ENCODE results near the gene EDC3.
"Not testable (repeated sequence)": the region's sequence is repeated elsewhere in the genome, so short reads cannot be mapped to it uniquely, and the experiment has no call there.

The EDC3 gene

DNA sequence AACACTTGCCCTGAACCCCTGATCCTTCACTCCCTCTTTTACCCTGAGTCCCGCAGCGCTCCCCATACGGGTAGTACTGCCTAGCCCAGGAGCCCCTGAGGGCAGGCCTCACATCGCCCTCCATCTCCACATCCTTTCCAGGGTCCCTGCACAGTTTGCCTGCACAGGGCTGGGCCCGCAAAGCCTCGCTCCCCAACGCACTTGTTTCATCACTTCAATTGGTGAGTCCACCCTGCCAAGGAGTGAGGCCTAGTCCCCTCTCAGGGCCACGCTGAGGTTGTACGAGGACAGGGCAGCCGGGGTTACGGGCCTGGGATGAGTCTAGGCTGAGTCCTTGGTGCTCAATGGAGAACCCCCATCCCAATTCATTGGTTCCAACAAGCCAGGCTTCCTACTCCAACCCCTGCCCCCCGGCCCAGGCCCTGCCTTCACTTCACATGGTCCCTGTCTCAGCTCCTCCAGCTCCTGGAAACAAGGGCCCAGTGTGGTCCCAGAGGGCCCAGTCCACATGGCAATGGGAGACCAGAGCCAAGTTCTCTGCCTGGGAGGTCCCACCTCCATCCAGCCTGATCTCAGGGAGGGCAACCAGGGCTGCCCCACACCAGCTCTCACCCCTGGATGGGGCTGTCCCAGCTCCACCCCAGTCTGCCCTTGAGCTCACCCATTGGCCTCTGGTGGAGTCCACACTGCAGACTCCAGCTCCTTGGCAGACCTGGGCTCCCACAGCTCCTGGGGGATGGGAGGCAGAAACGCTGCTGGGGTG lies 92.6 kb downstream of the EDC3 start:
- TF ChIP-seq, protein P1, sequence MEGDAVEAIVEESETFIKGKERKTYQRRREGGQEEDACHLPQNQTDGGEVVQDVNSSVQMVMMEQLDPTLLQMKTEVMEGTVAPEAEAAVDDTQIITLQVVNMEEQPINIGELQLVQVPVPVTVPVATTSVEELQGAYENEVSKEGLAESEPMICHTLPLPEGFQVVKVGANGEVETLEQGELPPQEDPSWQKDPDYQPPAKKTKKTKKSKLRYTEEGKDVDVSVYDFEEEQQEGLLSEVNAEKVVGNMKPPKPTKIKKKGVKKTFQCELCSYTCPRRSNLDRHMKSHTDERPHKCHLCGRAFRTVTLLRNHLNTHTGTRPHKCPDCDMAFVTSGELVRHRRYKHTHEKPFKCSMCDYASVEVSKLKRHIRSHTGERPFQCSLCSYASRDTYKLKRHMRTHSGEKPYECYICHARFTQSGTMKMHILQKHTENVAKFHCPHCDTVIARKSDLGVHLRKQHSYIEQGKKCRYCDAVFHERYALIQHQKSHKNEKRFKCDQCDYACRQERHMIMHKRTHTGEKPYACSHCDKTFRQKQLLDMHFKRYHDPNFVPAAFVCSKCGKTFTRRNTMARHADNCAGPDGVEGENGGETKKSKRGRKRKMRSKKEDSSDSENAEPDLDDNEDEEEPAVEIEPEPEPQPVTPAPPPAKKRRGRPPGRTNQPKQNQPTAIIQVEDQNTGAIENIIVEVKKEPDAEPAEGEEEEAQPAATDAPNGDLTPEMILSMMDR (IDR thresholded peaks at IDR 0.05; ENCODE audit: low read length, missing control alignments), result no peak
- no peak overlapping the region for H3K4me3 ChIP-seq (replicated peaks; ENCODE audit: low read depth, low read length)
- no peak for DNase-seq (ENCODE audit: low read depth)

DNA sequence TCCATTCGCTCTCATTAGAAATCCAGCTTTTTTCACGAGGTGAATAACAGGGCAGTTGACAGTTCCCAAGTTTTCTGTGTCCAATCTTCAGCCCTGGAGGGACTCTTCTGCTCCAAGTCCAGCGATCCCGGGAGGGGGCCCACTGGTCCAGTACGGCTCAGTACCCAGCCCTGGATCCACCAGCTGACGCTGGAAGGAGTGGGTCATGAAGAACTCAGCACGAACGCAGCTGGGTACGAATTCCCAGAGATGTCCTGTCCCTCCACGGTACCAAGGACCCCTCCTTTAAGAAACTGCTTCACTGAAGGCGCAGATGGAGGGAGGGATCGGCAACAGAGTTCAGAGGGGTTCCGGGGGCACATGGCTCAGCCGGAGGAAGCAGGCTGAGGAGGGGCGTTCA lies 96.7 kb downstream of the EDC3 start:
- peak overlapping the region; percentile 73 for H3K4me3 ChIP-seq (replicated peaks; ENCODE audit: low read depth, low read length)
- DNase-seq (ENCODE audit: low read depth), result no peak
- TF ChIP-seq, protein P1 (IDR thresholded peaks at IDR 0.05; ENCODE audit: low read length, missing control alignments), result no peak

- TF ChIP-seq, protein P1 (IDR thresholded peaks at IDR 0.05; ENCODE audit: low read length, missing control alignments), result no peak
Observed at GRCh38 chr15:74598126-74598842, 97.5 kb downstream of the EDC3 start.

DNA sequence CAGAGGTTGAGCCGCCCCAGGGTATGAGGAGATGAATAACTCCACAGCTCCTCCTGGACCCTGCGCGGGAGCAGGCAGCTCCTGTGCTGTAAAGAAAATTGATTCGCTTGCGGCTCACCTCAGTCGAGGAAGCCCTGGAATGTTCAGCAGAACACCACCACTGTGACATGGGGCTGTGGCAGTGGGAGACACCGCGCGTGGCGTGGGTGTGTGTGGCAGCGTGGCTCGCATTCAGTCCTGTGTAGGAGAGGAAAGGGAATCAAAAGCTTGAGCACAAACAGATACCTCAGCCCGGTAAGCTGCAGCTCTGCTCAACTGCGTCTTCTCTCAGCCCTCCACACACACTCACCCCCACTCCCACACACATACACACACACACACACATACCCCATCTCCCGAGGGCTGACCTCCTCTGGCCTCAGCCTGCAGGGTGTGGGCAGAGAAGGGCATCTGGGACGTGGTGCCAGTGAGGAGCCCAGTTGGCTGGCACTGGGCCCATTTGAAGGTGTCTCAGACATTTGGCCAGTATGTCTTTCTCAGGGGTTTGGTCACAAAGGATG lies 98.6 kb downstream of the EDC3 start:
- DNase-seq (ENCODE audit: low read depth), result not testable (repeated sequence)

More at GRCh38 chr15:74598126-74598842, 97.5 kb downstream of the EDC3 start:
- DNase-seq (ENCODE audit: low read depth), result peak; percentile 83
- H3K4me3 ChIP-seq (replicated peaks; ENCODE audit: low read depth, low read length), result peak overlapping the region; percentile 73

DNA sequence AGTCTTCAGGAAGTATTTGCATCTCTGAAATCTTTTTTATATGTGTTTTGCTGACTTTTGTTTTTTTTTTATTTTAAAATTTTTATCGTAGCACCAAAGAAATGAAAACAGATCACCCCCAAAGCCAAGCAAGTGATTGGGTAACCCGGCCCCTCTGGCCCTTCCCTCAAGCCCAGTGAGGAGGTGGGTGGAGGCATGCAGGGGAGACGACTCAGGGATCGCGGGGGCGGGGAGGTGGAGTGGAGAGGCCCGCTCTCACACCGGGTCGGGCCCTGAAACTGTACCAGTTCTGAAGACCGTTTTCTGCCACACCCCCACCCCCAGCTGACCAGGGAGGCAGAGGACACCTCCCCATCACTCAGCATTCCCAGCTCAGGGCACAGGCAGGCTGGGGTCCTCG lies 99.1 kb downstream of the EDC3 start:
- not testable (repeated sequence) for H3K4me3 ChIP-seq (replicated peaks; ENCODE audit: low read depth, low read length)

More for the DNA sequence above, 98.6 kb downstream of the EDC3 start:
- H3K4me3 ChIP-seq (replicated peaks; ENCODE audit: low read depth, low read length), result not testable (repeated sequence)

GRCh38 chr15:74595271-74595670 lies 100.6 kb downstream of the EDC3 start:
- no peak overlapping the region for H3K4me3 ChIP-seq (replicated peaks; ENCODE audit: low read depth, low read length)
- TF ChIP-seq, protein P1 (IDR thresholded peaks at IDR 0.05; ENCODE audit: low read length, missing control alignments), result no peak
- no peak for DNase-seq (ENCODE audit: low read depth)

More for the DNA sequence above, 99.1 kb downstream of the EDC3 start:
- DNase-seq (ENCODE audit: low read depth), result not testable (repeated sequence)

DNA sequence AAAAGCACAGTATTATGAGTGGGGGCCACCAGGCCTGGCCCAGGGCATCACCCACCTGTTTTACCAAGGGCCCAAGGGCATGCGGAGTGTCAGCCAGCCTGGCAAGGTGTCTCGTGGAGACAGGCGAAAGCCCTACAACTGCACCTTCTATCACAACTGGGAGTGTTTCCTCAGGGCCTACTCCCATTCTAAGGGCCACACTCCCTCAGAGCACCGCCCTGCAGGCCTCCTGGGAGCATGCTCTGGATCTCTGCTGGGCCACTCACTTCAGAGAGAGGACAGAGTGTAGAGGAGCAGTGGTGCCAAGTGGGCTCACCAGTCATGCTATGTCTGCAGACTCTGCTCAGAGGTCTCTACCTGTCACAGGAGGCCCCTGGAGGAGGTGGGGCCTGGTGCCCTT lies 101.4 kb downstream of the EDC3 start:
- TF ChIP-seq, protein P1 (IDR thresholded peaks at IDR 0.05; ENCODE audit: low read length, missing control alignments), result no peak
- H3K4me3 ChIP-seq (replicated peaks; ENCODE audit: low read depth, low read length), result no peak overlapping the region
- no peak for DNase-seq (ENCODE audit: low read depth)

Measured in fibroblast of pulmonary artery (primary cell).